ENCODE measurements around the gene SERINC3.

Gene SERINC3

DNA sequence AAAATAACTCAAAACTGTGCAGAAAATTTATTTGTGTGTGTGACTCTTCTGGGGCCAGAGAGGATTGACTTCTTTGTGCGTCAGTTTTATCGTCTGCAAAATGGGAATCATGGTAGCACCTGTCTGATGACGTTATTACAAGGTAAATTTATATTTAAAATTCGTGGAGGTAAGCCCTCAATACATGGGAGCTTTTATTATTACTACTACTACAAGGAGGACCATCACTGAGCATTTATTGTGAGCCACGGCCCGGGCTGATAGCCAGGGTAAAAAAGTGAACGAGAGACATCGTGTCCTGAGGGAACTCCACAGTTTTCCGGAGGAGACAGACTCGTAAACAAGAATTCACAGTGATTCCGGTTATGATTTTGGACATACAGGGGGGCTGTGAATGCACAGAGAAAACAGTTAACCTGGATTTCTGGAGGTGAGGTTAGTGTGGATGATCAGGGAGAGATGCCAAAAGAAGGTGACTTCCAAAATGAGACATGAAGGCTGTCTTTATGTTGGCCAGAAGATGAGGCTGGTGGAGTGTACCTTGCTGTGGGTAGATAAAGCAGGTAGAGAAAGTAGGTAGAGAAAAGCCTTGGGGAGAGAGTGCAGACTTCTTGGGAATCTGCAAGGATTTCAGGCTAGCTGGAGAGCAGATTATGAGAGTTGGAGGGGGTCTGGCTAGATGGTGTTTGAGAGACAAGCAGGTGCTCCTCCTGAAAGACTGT, 10.6 kb upstream of the SERINC3 start:
- DNase-seq = no peak

DNA sequence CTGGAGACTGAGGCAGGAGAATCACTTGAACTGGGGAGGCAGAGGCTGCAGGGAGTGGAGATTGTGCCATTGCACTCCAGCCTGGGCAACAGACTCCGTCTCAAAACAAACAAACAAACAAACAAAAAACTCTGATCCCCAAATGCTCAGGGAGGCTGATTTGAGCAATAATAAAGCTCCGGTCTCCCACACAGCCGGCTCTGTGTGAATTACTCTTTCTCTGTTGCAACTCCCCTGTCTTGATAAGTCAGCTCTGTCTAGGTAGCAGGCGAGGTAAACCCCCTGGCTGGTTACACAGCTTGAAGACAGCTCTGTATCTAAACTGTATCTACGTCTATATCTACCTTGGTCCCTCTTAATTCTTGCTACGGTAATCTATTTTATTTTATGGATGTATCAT, 6.4 kb upstream of the SERINC3 start:
- no peak for DNase-seq

DNA sequence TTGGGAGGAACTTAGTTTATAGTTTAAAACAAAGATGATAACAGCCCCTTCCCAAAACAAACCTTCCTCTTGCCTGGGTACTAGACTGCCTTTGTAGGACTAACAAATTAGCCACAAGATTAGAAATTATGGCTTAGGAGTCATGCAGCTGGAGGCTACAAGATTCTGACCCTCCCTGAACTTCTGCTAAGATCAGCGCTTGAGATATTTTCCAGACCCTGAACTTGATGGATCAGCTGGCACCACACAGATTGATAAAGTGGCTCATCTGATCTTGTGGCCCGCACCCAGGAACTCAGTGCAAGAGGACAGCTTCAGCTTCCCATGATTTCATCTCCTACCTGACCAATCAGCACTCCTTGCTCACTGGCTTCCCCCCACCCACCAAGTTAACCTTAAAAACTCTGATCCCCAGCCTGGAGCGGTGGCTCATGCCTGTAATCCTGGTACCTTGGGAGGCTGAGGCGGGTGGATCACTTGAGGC, 5.9 kb upstream of the SERINC3 start:
- DNase-seq = no peak

DNA sequence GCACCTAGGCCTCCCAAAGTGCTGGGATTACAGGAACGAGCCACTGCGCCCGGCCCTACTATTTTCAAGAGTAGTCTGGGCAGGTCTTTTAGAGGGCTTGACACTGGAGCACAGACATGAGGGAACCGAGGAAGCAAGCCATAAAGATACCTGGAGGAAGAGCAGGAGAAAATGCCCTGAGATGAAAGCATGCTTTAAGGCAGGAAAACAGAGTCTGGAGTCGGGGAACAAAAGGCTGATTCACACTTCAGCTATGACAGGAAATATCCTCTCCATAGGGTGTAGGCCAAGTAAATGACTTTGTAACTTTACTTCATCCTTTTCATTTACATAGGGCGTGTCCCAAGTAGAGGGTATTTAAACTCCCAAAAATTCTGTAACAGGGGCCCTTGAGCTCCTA, 4.3 kb upstream of the SERINC3 start:
- DNase-seq = no peak

DNA sequence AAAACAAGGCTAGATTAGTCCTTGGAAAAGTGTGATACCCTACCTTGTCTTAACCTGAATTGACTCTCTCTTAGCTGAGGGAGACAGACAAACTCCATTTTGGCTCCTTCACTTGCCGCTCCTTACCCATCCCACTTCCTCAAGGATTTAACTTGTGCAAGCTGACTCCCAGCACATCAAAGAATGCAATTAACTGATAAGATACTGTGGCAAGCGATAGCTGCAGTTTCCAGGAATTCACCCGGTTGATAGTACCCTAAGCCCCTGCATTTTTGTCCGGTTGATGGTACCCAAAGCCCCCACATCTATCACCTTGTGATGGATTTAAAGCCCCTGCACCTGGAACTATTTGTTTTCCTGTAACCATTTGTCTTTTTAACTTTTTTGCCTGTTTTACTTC, 1.9 kb upstream of the SERINC3 start:
- DNase-seq = no peak

DNA sequence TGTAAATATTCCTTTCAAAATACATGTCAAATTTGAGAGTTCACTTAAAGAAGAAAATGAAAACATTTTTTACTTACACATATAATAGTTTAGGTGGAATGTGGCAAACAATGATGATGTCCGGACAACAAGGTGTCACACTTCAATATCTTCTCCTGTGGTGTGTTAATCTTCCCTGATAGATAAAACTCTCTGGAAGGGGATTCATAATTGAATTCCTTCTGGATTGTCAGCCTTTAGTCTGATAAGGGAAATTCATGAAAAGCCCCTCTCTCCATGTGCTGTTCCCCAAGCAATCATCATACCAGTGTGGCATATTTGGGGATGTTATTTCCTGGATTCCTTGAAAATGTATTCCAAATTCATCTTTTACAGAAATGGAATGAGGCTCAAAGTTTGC, 971 bp upstream of the SERINC3 start:
- no peak for DNase-seq

DNA sequence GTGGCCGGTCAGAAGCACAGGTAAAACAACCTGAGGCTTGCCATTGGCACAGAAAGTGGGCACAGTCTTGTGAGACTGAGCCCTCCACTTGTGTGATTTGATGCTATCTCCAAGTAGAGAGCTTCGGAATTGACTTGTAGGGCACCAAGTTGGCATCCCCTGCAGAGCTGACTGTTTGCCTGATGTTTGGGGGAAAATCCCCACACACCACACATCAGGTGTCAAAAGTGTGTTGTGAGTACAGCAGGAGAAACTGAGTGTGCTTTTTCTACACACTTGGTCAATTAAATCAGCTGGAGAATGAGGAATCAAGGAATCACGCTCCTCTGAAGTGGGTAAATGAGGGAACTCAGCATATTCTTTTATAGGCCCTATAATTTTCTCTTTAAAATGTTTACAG, 989 bp downstream of the SERINC3 start:
- DNase-seq = no peak

DNA sequence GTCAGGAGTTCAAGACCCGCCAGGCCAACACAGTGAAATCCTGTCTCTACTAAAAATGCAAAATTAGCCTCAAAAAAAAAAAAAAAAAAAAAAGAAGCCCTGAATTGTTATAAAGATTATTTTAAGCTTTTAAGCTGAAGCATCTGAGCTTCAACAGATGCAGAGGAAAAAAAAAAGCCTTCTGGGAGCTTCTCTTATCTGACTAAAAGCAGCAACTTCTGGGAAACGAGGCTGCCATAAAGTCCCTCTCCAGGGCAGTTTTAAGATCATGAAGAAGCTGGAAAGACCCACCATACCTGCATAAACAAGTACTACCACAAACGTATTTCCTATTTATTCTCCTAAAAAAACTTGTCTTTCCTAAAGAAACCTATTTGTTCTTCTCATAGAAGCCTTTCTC, 3.6 kb downstream of the SERINC3 start:
- DNase-seq = no peak

DNA sequence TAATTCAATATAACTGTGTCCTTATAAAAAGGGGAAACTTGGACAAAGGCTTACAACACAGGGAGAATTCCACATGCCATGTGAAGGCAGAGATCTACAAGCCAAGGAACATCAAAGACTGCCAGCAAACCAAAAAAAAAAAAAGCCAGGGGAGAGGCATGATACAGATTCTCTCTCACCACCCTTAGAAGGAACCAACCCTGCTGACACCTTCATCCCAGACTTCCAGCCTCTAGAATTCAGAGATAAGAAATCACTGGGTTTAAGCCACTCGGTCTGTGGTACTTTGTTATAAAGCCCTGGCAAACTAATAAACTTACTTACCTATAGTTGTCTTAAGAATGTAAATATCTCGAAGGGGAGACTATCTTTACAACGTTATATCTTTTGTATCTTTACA, 4.4 kb downstream of the SERINC3 start:
- DNase-seq = no peak

DNA sequence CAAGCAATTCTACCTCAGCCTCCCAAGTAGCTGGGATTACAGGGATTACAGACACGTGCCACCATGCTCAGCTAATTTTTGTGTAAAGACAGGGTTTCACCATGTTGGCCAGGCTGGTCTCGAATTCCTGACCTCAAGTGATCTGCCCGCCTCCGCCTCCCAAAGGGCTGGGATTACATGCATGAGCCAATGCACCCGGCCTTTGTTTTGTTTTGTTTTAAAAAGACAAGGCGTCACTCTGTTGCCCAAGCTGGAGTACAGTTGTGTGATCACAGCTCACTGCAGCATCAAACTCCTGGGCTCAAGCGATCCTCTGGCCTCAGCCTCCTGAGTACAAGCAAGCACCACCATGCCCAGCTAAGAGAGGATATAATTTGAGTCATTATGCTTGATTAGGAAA, 5.4 kb downstream of the SERINC3 start:
- no peak for DNase-seq

DNA sequence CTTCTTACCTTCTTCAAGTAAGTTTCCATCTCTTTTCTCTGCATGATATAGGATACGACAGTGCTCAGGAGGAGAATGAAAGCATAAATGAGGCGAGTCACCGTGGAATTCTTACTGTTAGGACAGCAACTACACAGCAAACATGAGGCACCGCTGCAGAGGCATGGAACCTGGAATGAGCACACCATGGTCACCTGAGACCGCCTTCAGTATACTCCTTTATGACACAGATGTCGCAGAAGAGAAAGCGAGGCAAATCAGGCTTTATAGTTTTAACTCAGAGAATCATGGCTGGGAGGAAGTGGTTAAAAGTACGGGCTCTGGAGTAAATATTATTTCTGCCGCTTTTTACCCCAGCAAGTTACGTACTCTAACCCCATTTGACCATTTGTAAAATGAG, 8.0 kb downstream of the SERINC3 start:
- no peak for DNase-seq

DNA sequence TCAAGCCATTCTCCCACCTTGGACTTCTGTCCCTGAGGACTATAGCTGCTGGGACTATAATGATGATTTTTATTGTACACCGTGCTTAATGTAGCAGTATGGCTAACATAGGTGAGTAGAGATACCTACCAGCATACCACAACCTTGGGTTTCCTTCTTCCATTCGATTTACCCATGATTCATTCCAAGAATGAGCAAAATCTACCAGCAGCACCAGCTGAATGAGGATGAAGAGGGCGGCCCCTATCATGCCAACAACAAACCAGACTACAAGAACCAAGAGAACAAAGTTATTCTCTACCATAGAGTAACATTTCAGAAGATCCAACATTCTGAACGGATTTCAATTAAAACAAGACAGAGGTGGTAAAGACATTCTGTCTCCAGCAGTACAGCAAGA, 12.1 kb downstream of the SERINC3 start:
- DNase-seq = no peak

DNA sequence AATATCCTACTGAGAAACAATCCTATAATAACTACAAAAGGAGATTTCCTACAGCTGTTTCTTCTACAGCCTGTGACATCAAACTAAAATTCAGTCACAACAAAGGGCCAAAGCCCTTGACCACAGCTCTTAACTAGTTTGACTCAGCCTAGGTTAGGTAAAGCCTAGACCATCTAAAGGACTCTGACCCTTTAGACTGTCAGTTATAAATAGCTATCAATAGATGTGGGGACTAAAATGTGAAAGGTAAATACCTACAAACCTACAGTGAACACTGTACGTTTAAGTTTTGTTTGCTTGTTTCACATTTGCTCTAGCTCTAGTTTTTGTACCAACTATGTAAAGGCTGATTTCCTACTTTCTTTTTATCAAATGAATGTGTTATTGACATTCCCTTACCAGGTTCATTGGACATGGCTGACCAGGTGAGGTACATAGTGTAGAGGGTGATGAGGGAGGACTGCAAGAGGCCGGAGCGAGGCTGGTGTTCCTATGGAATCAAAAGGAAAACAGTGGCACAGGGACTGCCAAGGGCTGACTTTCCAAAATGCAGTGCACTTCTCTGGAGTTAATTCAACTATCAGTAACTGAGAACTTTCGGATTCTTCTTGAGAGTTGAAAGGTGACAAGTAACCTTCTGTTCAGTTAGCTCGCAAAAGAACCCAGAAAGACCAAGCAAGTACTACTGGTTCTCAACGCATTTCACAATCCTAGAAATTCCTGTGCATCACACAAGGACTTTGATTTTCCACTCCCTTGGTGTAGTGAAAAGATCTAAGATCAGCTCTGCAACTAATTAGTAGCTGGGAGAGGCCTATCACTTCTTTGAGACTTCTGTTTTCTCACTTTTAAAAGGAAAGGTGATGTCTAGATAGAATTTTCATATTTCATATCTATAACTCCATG, 17.2 kb downstream of the SERINC3 start:
- no peak for DNase-seq

DNA sequence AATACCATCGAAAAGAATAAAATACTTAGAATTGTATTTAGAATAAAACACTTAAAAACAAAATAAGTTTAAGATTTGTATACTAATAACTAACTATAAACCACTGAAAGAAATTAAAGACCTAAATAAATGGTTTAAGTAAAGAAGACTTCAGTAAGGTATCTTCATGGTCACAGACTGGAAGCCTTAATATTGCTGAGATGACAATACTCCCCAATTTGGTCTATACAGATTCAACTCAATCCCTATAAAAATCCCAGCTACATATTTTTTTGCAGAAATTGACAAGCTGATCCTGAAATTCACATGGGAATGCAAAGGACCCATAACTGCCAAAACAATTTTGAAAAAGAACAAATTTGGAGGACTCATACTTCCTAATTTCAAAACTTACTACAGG, 18.9 kb downstream of the SERINC3 start:
- no peak for DNase-seq

DNA sequence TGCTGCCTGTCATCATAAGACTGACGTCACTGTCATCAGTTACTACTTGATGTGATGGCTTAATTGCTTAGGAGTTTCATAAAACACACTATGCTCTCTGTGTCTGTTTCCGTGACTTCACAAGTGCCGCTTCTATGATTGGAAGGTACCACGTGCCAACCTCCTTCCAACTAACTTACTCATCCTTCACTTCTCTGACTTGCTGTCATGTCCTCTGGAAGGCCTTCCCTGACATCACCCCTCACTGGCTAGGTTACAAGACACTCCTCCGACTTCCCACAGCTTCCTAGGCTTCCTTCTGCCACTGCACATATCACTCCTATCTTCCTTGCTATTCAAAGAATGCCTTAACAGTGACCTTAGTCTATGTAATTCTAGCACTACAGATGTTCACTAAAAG, 20.4 kb downstream of the SERINC3 start:
- DNase-seq = no peak

DNA sequence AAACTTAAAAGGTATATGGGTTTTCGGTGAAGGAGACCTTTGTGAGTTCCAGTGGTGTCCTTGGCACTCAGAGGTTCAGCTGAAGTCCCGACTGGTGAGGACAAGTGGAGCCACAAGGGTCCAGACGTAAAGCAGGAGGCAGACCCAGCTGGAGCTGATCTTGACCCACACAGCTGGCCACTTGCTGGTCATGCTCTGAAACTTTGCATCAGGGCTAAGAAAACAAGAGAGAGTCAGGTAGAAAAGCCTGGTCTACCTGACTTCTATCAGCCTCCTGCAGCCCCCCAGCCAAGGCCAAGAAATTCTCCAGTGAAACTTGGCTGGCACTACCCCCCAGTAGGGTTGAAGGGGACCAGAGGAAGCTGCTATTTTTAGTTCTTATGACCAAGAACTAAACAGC, 21.6 kb downstream of the SERINC3 start:
- no peak for DNase-seq

DNA sequence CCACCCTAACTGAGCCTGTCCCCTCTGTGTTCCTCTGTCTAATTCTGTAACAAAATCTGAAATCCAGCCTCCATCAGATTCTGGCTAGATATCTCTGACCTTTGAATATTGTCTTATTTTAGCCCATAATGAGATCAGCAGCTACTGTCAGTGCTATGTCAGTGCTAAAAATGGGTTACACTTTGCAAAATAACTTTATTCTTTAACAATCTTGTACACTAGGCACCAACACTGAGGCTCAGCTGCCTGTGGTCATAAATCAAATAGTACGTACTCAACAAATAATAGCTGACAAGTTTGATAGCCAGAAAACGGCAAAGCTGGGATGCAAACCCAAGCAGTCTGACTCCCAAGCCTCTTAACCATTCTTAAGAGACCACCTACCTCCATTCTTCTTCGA, 24.1 kb downstream of the SERINC3 start:
- no peak for DNase-seq

DNA sequence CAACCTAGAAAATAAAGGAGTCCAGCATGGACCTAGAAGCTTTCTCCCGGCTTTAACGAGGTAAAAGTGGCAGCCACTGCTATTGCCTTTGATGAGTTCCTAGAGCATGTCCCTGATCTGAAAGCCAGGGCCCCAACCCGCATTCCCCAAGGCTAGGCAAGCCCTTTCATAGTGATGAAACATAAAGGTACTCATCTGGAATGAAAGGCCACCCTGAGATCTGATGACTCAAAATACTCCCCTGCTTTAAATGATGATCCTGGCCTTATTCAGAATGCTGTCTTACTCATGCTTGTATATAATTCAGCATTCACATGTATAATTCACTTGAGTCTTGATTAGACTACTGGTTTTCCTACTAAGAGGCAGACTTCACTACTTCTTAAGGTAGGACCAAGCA, 24.9 kb downstream of the SERINC3 start:
- DNase-seq = no peak

DNA sequence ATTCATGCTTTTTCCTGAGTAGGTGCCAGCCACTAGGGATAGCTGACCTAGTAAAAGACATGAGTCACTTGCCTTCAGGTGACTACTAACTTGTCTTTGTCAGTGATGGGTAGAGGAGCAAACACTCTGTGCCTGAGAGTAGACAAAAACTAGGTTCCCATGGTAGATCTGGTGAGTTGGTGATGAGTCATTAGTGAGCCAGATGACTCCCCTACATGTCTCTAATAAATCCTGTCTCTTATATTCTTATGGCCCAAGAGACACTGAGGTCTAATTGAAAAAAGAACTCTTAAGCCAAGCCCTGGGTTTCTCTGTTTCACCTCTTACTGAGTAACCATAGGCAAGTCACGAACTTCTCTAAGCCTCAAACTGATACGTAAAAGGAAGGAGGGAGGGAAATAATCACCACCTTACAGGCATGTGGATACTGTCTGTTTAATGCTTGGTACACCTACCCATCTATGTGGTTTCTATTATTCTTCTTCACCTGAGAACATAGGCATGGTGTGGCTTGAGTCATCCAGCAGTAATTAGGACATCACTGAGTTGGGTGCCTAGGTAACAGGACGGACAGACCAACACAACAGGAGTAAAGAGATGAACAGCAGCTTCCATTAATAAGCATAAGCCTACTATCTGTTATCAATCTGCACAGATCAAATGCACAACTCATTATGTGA, 25.9 kb downstream of the SERINC3 start:
- no peak for DNase-seq

DNA sequence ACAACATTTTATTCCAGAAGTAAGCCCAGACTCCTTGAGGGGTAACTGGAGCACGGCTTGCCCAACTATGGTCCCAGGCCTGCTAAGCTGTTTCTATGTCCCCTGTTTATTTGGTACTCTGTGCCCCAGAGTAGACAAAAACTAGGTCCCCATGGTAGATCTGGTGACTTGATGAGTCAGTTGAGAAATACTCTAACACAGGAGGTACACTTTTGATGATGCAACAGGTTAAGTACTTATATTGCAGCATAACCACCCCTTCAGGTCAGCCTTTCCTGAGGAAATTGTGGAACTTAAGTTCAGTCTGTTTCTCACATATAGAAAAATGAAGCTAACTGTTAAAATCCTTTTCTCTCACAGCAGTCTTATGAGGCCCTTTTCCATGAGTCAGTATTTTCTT, 26.6 kb downstream of the SERINC3 start:
- no peak for DNase-seq

DNA sequence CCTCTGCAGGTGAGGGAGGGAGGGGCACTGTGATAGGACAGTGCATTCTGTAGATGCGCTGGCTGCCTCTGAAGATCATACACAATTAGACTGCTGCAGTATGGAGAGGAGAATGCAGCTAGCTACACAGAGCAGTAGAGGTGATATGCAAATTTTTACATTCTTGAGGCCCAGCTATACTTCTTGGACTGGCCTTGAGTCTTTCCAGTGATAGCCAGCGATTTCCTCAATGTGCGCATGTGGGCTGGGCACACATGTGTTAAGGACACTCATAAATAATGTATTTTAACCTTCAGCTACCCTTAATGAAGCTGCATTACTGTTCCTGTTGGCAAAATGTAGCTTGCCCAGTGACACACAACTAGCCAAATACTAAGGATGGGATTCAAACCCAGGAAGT, 27.2 kb downstream of the SERINC3 start:
- DNase-seq = no peak

DNA sequence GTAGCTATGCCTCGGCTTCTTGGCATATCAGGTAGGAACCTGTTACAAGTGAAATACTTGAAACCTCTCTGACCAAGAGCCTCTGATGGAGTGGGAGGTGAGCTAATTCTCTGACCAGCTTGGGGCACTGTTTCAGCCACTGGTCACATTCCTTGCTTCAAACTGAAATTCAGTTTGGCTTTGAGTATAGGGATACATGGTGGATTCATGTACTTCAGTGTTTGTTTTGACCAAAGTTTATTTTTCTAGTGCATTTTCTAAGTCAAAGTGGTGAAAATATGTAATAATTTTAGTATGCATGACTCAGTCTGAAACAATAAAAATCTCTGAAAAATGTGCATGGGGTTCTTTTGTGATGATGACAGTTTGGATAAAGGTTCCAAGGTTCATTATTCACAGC, 27.6 kb downstream of the SERINC3 start:
- no peak for DNase-seq

DNA sequence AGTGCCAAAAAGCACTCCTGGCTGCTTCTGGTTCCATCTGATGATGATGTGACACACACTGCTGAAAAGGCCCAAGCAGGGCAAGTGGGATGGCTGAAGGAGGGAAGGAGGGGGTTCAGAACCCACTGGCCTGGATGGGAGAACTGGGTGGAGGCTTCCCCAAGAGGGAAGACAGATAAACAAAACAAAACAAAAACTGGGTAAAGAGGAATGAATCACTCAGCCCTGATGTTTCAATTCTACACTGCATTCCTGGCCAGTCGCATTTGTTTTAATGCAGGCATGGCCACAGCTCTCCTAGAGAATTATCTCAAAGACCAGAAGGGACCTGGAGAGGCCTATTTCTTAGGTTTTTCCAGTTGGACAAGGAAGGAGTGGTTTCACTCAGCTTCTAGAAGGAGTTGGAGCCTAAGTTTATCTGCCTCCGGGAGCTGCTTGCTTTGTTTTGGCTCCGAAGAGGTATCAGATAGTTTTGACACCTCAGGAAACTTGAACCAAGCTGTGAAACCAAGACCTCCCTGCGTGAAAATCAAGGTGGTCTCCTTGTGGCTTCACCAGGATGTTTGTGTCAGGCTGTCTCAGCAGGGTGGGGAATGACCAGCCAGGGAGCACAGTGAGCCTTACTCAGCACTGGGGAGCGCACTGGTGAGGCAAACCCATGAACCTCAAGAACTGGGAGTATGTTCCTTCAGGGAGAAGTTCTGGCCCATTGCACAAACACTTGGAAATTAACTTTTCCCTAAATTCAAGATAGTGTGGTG, 30.1 kb downstream of the SERINC3 start:
- no peak for DNase-seq
